GM19372 (cell line): Measurements from ENCODE around the gene DNAJC27.

Experiments
- ATAC-seq: cut with Tn5 transposase; IDR thresholded peaks from one replicate; pipeline ENCODE4 v1.9.1; 2021; ENCODE audit warnings: mild to moderate bottlenecking, low read depth, moderate library complexity; ENCODE audit not compliant: unreplicated experiment

Gene DNAJC27

GRCh38 chr2:24971286-24971535 is 544 bp downstream of the DNAJC27 start:
- ATAC-seq, result no peak

DNA sequence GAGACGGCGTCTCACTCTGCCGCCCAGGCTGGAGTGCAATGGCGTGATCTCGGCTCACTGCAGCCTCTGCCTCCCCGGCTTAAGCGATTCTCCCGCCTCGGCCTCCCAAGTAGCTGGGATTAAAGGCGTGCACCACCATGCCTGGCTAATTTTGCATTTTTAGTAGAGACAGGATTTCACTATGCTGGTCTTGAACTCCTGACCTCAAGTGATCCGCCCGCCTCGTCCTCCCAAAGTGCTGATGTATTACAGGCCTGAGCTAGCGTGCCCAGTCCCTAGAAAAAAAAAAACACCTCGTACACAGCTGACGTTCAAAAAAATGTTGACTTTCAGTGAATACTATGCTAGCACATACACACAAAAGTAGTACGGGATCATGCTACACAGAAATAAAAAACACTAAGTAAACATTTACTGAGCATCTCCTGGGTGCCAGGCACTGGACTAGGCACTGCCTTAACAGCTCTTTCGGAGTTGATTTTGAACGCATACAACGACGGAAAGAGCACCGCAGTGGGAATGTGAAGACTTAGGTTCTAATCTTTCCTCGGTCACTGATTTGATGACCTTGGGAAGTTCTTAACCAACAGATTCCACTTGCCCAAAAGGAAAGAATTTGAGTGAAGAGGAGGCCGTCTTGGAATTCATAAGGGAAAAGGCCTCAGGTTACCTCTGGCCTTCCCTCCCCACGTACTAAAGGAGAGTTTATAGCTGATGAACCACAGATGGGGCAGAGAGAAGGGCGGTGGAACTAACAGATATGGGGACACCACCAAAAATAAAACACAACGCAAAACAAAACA is 1.1 kb downstream of the DNAJC27 start:
- no peak for ATAC-seq

DNA sequence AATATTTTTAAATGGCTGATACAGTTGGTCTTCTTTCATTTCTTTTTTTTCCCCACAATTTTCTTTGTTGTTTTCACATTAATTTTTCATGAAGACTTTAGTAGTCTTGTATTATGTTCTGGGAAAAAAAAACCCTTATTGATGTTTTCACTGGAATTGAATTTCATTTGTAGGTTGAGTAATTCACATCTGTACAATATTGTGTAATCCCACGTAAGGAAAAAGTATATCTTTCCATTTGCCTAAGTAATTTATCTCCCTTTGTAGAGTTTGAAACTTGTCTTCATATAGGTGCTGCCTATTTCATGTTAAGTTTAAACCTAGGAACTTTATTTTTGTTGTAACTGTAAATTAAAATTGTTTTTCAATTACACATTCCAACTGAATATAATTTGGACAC is 2.0 kb downstream of the DNAJC27 start:
- ATAC-seq, result no peak

DNA sequence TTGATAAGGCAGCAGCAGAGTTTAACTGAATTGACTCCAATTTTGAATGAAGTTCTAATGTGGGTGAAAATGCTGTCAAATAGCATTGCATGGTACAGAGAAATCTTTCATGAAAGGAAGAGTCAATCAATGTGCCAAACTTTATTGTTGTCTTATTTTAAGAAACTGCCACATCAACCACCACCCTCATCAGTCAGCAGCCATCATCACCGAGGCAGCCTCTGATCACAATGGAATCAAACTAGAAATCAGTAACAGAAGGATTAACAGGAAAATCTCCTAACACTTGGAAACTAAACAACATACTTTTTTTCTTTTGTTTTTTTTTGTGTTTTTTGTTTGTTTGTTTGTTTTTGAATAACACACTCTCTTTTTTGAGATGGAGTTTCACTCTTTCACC is 9.9 kb downstream of the DNAJC27 start:
- ATAC-seq, result no peak

- no peak for ATAC-seq
Observed at GRCh38 chr2:24959761-24960160, 12.0 kb downstream of the DNAJC27 start.

GRCh38 chr2:24958411-24958935 is 13.3 kb downstream of the DNAJC27 start:
- no peak for ATAC-seq

- no peak for ATAC-seq
Observed at GRCh38 chr2:24957976-24958375, 13.8 kb downstream of the DNAJC27 start.

GRCh38 chr2:24957221-24957620 is 14.5 kb downstream of the DNAJC27 start:
- no peak for ATAC-seq

DNA sequence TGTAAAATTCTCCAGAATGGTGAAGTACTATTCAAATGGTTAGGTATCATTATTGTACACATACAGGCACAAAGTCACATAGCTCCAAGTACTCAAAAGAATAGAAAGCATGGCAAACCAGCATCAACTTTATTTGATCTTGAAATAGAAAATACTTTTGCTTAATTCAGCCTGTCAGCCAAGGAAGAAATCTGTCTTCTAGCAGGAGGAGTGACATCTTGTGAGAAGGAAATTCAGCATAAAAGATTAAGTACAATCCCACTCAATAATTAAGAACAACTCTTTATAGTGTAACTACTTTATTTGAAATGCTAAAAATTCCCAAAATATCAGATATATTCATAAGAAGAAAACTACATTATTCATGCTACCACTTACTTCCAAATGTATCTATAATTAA is 15.8 kb downstream of the DNAJC27 start:
- ATAC-seq, result no peak

DNA sequence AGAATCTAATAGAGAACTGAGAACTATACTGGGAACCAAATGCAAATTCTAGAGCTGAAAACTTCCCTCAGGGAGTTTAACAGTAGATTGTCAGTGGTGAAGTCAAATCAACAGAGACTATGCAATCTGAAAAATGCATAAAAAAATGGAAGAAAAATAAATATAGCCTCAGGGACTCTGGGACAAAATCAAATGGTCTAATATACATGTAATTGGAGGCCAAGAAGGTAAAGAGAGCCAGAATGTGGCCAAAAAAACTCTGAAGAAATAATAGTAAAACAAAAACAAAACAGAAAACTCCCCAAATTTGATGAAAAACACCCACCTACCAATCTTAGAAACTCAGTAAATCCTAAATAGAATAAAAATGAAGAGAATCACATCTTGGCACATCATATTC is 16.5 kb downstream of the DNAJC27 start:
- ATAC-seq, result no peak

GRCh38 chr2:24950102-24950501 is 21.7 kb downstream of the DNAJC27 start:
- ATAC-seq, result no peak

- no peak for ATAC-seq
Observed at GRCh38 chr2:24948506-24948905, 23.2 kb downstream of the DNAJC27 start.

- ATAC-seq, result no peak
Observed at GRCh38 chr2:24947561-24948157, 24.1 kb downstream of the DNAJC27 start.

DNA sequence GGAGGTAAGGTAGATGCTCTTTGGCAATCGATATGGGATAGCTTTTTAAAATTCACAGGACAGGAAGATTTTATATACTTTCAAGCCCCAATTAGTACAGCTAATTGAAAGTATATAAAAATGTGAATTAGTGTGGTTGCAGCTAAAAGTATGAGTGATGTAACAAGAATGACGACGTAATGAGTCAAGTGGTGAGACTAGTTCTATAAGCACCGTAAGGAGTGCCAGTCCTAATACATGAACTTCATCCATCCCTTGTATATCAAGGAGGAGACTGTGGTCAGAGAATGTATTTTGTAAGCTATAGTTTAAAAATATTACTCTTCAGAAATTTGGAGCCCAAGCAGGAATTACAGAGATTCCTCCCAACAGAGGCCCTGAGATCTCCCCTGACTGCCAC is 25.8 kb downstream of the DNAJC27 start:
- no peak for ATAC-seq

DNA sequence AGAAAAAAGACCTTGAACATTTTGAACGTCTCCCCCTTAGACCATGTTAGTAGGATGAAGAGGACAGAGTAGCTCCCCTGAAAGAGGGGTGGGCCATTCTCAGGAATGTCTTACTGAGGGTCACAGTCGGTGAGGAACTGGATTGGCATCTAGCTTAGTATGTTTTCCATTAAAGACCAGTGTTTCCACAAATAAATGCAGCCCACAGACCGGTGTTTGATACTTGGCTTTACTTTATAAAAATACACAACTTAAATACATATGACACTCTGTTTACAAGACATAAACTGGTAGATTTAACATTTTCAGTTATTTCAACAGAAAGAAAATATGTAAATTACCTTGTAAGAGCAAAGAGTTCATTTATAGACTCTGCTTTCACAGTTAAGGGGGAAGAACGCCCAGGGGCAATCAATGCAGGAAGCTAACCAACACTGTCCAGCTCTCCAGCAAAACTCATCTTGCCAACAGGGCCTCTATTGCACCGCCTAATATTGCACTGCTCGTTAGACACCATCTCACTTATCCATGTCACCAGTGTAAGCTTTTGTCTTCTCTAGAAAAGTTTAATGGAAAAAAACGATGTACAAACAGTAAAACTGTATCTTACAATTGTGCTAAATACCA is 28.2 kb downstream of the DNAJC27 start:
- no peak for ATAC-seq

DNA sequence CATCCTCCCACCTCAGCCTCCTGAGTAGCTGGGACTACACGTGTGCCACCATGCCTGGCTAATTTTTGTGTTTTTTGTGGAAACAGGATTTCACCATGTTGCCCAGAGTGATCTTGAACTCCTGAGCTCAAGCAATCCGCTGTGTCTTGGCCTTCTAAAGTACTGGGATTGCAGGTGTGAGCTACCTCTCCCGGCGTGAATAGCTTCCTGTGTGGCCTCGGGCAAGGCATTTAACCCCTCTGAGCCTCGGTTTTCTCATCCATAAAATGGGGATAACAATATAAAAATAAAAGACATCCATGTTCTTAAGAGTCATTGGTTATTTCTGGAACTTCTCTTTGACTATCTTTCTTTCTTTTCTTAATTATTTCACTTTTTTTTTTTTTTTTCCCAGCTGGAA is 32.4 kb downstream of the DNAJC27 start:
- no peak for ATAC-seq

DNA sequence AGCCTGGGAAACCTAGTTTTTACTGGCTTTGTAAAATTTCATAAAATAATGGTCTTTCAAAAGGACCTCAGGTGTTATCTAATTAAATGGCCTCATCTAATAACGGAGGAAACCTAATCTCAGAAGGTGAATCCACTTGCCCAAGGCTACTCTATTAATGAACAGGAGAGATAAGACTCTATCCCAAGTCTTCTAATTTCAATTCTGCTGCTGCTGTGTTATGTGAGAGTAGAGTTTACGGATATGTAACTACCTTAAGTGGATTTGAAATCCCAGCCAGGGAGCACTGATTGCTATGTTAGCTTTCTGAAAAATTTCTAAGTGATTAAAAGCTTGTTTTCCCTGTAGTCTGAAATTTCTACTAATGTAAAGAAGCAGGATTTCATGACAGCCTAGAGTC is 34.5 kb downstream of the DNAJC27 start:
- no peak for ATAC-seq

- ATAC-seq, result no peak
Observed at GRCh38 chr2:24935145-24935544, 36.6 kb downstream of the DNAJC27 start.

GRCh38 chr2:24932715-24933114 is 39.0 kb downstream of the DNAJC27 start:
- no peak for ATAC-seq

- peak; percentile 65 for ATAC-seq
Observed at GRCh38 chr2:24930768-24931167, 41.0 kb downstream of the DNAJC27 start.

DNA sequence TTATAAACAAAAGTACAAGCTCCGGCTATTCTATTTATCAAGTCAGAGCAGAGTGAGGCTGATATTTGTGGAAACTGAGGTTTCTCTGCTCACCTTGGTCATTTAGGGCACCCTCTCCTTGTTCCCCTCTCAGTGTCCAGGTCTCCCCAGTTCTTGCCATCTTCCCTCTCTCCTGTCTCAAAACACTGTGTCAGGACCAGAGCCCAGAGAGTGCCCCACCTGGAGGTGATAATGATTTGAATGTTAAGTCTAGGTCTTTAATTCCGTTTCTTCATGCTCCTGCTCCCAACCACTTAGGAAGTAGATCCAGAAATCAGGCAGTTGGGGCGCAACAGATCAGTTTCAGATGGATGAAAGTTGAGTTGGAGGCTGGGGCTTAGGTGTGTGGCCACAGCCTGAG is 42.5 kb downstream of the DNAJC27 start:
- no peak for ATAC-seq

- ATAC-seq, result no peak
Observed at GRCh38 chr2:24928036-24928435, 43.7 kb downstream of the DNAJC27 start.
